GM21381 (cell line): Measurements from ENCODE around the gene SCUBE1.

ENCODE experiments used
- ATAC-seq: cut with Tn5 transposase; IDR thresholded peaks from one replicate; pipeline ENCODE4 v1.9.1; 2021; ENCODE audit warnings: mild to moderate bottlenecking, moderate library complexity; ENCODE audit not compliant: unreplicated experiment

Gene SCUBE1

DNA sequence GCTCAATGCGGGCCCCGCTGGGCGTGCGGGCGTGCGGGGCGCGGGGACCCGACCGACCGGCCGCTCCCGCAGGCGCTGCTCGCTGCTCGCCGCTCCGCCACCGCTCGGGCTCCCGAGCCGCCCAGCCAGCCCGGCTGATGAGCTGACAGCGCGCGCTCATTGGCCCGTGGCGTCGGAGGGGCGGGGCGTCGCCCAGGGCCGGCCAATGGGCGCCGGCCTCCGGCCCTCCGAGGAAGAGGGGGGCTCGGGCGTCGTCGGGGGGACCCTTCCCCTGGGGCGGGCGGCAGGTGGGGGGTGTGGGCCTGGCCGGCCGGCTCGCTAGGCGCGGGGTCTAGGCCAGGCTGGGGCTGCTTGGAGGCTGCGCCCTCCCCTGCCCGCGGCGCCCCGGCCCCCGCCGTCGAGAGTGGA lies at the start of gene SCUBE1:
Gene SCUBE1, minus strand, starts transcription at position 111 of the 408 bp plus-strand sequence. CDS start 111 bp downstream, outside the sequence.
- ATAC-seq = no peak

DNA sequence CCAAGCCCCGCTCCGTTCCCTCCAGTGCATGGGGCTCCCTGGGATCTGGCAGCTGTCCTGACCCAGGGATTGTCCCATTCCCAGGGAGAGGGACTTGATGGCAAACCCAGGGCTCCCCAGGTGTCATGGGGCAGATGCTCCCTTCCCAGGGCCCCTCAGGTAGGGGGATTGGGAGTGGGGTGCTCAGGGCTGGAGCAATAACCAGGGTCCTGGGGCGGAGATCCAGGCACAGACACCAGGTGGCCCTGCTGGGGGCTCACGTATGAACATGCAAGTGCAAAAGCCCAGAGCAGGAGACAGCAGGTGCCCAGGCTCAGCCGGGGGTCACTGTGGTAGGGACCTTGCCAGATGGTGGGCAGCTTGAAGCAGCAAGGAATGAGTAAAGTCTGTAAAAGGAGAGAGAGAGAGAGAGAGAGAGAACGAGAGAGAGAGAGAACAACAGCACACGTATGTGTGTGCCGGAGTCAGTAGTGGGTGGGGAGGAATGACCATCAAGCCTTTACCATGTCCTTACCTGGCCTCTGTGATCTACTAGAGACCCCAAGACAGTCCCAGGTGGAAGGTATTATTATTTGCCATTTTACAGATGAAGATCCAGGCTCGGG lies 49.3 kb upstream of the SCUBE1 start:
- ATAC-seq = no peak

DNA sequence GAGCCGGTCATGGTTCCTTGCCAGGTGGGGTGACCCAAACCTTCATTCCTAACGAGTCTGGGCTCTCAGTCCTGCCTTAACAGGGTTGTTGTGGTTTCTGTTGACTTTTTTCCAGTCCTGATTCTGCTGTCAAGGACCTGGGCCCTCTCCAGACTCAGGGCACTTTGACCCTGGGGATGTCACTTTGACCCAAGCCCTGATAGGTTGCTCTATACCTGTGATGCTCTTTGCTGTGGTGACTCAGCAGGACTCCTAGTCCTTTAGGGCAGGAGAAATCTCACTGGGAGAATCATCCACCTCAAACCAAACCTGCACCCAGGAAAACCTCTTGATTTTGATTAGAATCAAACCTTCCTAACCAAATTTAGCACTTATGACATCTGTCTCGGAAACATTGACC lies 48.1 kb upstream of the SCUBE1 start:
- no peak for ATAC-seq

DNA sequence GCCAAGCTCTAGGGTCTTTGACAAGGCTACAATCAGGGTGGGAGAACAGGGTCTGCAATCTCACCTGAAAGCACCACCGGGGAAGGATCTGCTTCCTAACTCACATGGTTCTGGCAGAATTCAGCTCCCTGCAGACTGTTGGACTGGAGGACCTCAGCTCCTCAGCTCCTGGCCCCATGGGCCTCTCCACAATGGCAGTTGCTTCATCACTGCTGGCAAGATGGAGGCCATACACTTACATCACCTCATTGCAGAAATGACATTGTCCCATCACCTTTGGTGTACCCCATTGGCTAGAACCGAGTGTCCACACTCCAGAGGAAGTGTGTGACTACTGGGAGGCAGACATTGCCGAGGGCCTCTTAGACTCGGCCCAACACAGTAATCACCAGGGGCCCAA lies 47.7 kb upstream of the SCUBE1 start:
- no peak for ATAC-seq

DNA sequence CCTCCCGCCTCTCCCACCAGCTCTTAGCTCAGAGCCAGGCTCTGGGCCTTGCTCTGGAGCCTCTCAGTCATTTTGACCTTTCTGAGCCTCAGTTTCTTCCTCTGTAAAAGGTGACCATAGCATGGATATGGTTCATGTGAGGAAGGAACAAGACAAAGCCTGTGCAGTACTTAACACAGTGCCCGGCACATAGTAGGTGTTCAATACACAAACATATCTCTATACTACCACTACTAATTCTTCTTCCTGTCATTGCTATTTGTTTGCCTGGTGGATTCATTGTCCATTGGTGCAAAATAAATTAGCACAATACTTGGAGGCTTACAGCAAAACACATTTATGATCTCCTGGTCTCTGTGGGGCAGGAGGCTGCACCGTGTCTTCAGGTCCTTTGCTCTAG lies 47.0 kb upstream of the SCUBE1 start:
- ATAC-seq = no peak

DNA sequence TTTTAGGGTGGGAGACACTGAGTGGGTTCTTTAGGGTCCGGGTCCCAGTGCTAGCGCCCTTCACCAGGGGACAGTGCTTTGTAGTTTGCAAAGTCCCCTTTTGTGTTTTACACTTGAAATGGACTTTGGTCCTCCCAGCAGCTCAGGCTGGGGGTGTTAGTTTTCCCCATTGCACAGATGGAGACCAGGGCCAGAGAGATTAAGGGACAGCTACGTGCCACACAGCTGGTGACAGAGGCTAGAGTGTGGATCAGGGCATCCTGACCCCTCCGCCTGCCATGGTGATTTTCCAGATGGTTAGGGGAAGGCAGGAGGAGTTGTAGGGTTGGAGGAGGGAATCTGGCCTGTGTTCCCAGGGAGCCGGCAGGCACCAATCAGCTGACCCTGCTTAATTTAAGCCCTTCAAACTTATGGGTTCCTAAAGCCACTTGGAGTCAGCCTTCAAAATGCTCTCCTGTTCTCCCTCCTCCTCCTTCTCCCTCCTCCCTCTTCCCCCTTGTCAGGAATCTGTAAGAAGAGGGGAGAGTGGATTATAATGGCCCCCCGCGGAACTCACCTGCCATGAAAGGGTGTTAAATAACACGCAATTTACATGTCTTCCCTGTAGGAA lies 46.2 kb upstream of the SCUBE1 start:
- ATAC-seq = no peak

DNA sequence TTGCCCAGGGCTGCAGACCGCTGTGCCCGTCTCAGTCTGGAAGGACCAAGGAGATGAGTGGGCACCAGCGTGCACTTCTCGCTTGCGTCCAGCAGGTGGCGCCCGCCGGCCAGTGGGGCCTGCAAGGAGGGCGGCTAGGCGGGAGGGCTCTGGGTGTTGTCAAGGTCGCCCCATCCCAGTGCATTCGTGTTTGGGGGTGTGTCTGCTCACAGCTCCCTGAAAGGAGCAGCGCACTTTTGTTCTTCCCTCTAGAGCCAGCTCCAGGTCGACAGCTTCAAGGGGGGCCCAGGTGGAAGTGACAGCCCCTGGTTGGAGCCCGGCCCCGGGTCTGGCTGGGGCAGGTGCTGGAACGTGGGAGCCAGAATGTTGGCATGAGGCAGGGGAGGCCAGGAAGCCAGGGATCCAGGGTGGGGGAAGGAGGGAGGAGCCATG lies 45.3 kb upstream of the SCUBE1 start:
- no peak for ATAC-seq

DNA sequence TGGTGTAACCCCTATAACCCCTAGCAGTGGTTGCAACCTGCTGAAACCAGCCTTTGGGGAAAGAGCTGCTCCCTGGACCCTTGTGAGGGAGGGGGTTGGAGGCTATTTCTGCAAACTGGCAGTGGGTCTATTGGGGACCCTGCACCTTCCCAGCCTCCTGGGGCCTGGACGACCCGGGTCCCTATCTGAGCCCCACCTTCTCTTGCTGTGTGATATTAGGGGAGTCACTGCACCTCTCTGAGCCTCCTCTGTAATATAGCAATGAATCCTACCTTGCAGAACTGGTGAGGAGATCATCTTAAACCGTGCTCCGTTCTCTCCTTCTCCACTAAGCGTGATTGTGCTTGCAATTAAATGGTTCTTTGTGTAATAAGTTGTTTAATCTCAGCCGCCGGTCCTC lies 44.6 kb upstream of the SCUBE1 start:
- ATAC-seq = no peak

DNA sequence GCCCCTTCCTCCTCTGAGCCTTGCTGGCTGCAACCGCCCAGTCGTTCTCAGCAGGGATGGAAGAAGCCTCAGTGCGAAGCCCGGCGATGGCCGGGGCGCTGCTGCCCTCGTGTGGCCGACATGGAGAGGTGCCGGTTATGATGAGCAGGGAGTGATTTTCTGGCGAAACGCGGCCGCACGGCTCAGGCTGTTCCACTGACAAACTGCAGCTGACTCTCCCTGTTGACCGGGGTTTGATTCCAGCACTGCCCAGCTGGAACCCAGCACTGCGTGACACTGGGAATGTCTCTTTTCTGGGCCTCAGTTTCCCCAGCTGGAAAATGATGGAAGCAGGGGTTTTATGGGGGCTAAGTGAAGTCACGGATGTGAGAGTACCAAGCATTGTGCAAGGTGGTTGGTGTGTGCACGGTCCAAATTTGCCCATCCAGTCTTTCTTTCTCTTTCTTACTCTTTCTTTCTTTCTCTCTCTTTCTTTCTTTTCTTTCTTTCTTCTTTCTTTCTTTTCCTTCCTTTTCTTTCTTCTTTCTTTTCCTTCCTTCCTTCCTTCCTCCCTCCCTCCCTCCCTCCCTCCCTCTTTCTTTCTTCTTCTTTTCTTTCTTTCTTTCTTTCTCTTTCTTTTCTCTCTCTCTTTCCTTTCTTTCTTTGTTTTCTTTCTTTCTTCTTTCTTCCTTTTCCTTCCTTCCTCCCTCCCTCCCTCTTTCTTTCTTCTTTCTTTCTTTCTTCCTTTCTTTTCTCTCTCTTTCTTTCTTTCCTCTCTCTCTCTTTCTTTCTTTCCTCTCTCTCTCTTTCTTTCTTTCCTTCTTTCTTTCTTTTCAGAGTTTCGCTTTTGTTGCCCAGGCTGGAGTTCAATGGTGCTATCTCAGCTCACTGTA lies 42.8 kb upstream of the SCUBE1 start:
- ATAC-seq = no peak

DNA sequence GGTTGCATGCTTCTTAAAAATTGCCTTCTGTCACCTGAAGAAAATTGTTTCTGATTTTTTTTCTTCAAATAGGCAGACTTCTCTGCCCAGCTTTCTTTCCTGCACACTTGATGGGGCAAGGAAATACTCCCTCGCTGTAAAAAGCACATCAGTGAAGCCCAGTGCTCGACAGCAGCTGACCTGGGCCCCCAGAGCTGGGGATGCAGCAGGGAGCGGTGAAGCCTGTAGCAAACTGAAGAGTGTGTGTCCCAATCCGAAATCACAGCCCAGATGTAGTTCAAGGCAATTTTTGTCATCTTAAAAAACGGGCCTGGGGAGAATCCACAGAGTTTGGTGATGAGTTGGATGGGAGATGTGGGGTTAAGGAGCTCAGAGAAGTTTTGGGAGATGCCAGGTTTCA lies 41.7 kb upstream of the SCUBE1 start:
- ATAC-seq = no peak

DNA sequence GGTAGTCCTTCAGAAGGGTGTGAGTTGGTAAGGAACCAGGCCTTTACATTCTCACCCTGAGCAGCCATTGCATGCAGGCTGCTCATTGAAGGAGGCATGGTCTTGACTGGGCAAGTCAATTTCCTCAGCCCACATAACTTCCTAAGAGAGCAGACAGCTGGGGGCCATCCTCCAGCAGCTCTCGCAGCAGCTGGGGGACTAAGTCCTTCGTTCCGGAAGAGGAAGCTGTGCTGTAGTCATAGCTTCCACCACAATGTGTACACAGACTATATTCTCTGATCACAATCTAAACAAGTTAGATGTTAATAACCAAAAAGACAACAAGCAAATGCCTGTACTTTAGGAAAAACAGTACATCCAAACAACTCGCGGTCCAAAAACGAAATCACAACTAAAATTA lies 38.5 kb upstream of the SCUBE1 start:
- ATAC-seq = no peak

DNA sequence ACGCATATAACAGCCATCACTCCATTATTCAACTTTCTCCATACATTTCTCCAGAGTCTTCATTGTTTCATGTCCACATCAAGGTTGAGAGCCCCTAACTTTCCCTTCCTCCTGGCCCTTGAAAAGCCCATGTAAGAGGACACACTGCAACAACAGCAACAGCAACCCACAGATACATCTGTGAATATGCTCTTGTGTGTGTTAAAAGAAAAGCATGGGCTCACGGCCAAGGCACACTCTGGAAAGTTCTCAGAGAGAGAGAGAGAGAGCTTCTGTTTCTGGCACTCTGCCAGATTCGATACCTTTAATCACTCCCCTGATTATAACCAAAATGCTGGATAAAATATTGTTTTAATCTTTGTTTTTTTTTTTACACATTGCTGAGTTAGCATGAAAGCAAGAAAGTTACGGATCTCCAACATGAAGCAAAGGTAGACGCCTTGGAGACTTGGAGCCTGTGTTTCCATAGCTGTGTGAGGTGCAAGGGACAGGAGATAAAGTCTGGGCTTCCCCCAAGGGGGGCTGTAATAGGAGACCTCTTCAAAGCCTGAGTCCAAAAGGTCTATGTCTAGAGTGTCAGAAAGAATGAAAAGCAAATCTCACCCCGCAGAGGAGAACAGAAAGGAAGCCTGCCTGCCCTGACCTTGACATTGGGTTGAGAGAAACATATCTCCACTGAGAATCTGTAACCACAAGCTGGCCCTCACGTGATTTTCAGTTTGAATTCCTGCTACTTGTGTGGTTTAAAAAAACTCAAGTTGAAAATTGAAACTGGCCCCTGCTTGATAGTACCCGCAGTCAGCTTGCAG lies 34.9 kb upstream of the SCUBE1 start:
- ATAC-seq = peak; percentile 70

DNA sequence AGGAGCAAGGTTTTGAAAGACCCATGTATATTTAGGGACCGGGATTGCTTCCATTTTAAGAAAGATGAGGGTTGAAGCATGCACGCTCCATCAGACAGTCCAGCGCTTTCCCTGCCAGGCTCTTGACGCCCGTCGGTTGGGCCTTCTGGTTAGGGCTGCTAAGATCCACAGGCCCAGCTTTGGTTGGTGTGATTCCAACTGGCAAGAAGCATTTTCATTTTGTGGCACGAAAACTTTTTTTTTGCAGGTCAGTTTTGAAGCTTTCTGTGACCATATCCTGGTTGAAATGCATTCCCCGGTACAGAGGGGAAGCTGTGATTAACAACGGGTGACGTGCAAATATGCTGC lies 34.4 kb upstream of the SCUBE1 start:
- no peak for ATAC-seq

DNA sequence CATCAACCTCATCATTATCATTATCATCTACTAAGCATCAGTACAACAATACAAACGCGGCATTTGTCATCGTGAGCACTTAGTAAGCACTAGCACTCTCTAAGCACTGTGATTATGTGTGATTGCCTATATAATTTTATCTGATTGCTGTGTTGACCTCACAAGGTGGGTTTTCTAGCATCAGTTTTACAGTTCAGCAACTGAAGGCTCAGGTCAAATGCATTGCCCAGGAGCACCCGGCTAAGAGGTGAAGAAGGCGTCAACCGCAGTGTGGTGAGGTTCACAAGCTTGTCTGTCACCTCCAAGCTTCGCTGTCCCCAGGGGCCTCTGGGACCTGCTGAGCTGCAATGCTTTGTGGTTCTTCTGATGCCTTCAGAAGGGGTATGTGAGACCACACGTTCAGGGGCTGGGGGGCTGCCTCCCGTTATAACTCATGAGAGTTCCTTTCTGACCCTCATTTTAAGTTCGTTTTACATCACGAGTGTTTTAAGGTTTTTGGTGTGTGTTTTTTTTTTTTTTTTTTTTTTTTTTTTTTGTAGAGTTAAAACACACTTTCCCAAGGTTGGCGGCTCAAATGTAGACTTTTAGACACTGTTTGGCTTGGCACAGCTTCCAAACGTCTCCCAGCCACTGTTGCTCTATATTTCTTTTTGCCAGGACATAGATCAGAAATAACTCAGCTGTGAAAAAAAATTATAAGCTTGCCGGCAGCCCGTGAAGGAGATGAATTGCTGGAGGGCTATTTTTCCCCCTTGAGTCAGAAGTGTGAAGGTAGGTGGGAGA lies 33.8 kb upstream of the SCUBE1 start:
- ATAC-seq = peak; percentile 71

DNA sequence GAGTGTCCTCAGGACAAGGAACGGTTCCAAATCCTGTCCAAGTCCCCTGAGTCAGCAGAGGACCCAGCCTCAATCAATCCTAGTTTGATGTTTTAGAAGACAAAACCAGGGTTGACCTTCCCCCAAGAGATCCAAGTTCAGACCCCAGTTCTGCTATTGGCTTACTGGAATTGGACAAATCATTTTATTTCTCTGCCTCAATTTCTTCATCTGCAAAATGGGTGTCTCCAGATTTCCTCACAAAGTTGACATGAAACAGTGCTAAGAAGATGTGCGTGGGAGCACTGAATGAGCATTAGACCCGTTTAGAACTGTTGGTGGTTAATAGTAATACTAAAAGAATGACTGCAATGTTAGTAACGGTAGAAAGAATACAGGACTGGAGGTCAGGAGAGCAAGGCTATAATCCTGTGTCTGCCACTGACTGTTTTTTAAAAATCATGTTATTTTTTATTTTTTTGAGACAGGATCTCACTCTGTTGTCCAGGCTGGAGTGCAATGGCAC lies 32.8 kb upstream of the SCUBE1 start:
- ATAC-seq = no peak

DNA sequence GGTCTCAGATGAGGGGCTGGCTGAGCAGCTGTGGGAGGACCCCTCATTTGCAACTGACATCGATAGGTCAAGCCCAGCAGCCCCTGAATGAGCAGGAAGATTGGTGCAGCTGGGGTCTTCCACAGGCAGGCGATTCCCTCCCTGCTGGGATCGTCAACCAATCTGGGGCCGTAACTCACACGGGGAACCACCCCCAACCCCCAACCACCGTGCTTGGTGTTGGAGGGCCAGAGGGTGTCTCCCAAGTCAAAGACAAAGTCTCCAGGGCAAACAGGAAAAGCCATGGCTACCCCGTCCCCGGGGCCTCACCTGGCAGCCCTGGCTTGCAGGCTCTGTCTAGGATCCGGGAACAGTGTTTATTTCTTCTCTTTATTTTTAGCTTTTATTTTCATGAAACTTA lies 26.9 kb upstream of the SCUBE1 start:
- ATAC-seq = no peak

DNA sequence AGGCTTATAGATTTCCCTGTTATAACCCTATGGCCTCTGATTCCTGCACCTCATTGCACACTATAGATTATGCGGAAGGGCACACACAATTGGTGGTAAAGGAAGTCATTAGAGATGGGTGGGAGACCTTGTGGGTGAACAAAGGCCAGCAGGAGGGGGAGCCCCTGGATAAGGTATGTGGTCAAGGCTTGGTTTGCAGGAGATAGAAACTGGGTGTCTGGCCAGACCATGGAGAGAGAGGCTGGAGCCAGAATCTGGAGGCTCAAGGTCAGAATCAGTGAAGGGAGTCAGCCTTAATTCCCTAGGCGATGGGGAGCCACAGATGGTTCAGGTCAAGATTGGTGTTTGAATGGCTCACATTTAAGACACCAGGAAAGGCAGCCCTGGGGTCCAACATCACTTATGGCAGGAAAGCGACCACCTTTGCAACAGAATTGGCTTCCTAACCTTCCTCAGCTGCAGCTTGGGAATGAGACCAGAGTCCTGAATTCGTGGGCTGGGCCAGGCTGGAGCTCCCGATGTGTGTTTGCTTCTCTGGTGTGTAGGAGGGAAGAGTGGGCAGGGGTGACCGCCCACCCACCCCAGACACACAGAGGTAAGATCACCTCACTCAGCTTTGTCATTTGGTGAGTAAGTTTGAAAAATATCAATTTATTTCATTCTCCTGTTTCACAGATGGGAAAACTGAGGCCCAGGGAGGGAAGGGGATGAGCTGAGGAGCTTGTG lies 22.7 kb upstream of the SCUBE1 start:
- ATAC-seq = no peak

DNA sequence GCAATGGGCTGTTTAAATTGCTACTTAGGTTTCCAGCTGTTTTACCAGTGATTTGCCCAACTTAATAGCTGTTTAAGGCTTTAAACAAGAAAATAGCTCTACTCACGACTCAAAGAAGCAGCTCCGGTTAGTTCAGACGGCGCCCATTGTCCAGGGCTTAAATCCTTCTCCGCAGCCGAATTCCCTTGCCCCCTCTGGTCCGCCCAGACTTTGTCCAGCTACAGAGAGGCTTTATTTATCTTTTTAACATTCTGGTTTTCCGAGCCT lies 20.9 kb upstream of the SCUBE1 start:
- no peak for ATAC-seq

DNA sequence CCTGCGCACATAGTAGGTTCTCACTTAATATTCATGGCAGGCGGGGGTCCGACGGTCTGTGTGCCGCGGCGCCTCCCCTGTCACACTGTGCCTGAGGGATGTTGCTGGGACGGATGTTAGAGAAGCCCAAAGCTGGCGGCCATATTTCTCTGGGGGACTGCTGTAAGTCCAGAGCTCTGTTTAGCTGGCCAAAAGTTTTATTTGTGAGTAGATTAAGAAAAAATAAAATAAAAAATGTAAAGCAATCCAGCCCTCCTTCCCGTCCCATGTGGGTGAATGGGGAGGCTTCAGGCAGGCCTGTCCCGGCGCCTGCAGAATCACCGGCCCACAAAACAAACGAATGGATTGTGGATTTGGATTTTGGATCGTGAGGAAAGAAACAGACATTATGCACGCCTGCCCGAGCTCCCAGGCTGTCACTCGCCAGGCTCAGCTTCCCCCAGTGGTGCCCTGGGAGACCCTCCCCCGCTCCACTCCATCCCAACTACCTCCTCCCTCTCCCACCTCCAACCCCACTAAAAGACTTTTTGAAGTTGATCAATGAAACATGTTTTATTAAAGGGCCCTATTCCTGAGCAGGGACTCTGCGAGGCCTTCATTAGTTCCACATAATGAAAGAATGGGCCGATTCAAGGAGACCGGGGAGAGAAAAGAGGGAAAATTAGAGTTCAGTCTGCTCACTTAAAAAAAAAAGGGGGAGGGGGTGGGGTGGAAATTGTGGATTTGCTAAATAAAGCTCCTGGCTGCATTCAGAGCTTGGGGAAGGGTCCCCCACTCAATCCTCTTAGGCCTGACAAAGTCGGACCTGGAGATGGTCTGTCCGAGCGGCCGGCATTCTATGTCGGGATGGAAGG lies 20.4 kb upstream of the SCUBE1 start:
- no peak for ATAC-seq
